ENCODE results near the gene DOK6. TPM values are rescaled to one million over a fixed set of nuclear protein-coding genes. Genes with fewer than 3 reads are reported as not detected.

The DOK6 gene
- total and polyA plus RNA-seq, 11 donors = 0.46 to 9.7 (median 2.9) TPM

DNA sequence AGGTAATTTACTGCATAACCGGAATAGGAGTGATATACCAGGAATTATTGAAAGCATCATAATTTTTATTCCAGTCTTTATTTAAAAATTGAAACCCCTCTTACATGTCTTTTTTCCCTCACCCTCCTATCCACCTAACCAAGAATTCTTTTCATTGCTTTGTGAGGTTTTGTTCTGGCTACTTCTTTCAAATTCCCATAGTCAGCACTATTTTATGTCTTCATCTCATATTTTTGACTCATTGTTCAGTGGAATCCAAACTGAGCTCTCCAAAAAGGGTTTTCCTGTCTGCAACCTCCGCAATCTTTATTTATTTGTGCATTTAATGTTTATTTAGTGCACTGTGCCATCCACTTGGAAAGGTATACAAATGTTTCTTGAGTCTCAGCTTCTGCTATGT, 128.5 kb downstream of the DOK6 start:
- ATAC-seq (no peak), DNase-seq (no peak)
- TF ChIP-seq POLR2A (IDR thresholded peaks at IDR 0.05) = no peak
- no peak for TF ChIP-seq CTCF (IDR thresholded peaks at IDR 0.05)
- H3K27me3 ChIP-seq = no peaks in the 10 kb centered on the region
- no peak overlapping the region for H3K27ac ChIP-seq
- intact Hi-C loops (cut with DNase I) = no loop called here
- H3K36me3 ChIP-seq = no peaks in the 10 kb centered on the region
- H3K4me1 ChIP-seq = no peaks in the 10 kb centered on the region
- no peaks in the 10 kb centered on the region for H3K9me3 ChIP-seq
- no peak overlapping the region for H3K4me3 ChIP-seq
- WGBS, 4 donors = 90 to 97% (median 95%) methylated on average over 2 of the region's 2 CpGs

- ATAC-seq (no peak), DNase-seq (no peak)
- TF ChIP-seq POLR2A (IDR thresholded peaks at IDR 0.05) (no peak), CTCF (IDR thresholded peaks at IDR 0.05) (no peak)
- intact Hi-C loops (cut with DNase I) = no loop called here
- H3K4me1 ChIP-seq = no peaks in the 10 kb centered on the region
- H3K9me3 ChIP-seq = no peaks in the 10 kb centered on the region
- no peak overlapping the region for H3K4me3 ChIP-seq
- H3K27me3 ChIP-seq = no peaks in the 10 kb centered on the region
- no peaks in the 10 kb centered on the region for H3K36me3 ChIP-seq
- WGBS, 4 donors = 50 to 65% (median 57%) methylated on average over 5 of the region's 5 CpGs
- no peak overlapping the region for H3K27ac ChIP-seq
Observed at GRCh38 chr18:69531973-69532372, 131.3 kb downstream of the DOK6 start.

GRCh38 chr18:69537183-69537582, 136.5 kb downstream of the DOK6 start:
- no peak overlapping the region for H3K27ac ChIP-seq
- TF ChIP-seq CTCF (IDR thresholded peaks at IDR 0.05) (no peak), POLR2A (IDR thresholded peaks at IDR 0.05) (no peak)
- ATAC-seq (no peak), DNase-seq (no peak)
- no peaks in the 10 kb centered on the region for H3K4me1 ChIP-seq
- whole genome bisulfite sequencing, 4 donors = 92 to 95% (median 93%) methylated on average over 3 of the region's 3 CpGs
- no peaks in the 10 kb centered on the region for H3K9me3 ChIP-seq
- no peaks in the 10 kb centered on the region for H3K36me3 ChIP-seq
- H3K4me3 ChIP-seq = no peak overlapping the region
- intact Hi-C loops (cut with DNase I) = no loop called here
- H3K27me3 ChIP-seq = no peaks in the 10 kb centered on the region

DNA sequence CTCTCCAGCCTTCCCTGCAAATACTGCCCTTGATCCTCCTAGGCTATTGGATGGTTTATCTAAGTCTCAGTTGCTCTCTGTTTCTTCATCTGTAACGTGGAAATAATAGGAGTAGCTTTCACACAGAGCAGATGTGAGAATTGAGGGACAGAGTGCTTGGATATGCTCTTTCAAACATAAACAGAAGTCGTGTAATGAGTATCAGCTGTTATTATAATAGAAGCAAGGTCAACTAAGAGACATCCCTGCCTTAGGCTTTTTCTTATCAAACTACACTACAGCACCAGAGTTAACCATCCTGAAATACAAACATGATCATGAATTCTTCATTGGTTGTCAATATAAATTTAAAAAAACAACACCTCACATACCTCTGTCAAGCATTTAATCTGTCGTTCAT, 138.2 kb downstream of the DOK6 start:
- Histone ChIP-seq H3K9me3 (no peaks in the 10 kb centered on the region), H3K27me3 (no peaks in the 10 kb centered on the region), H3K36me3 (no peaks in the 10 kb centered on the region), H3K4me3 (no peak overlapping the region), H3K27ac (no peak overlapping the region), H3K4me1 (no peaks in the 10 kb centered on the region)
- no peak for ATAC-seq
- intact Hi-C loops (cut with DNase I) = no loop called here
- no peak for DNase-seq
- no peak for TF ChIP-seq CTCF (IDR thresholded peaks at IDR 0.05)
- no peak for TF ChIP-seq POLR2A (IDR thresholded peaks at IDR 0.05)
- 45 to 59% (median 52%) methylated on average over 3 of the region's 3 CpGs for WGBS, 4 donors
